ENCODE results near the gene DGCR6.
"Not testable (repeated sequence)": the region's sequence is repeated elsewhere in the genome, so short reads cannot be mapped to it uniquely, and the experiment has no call there.

The DGCR6 gene

GRCh38 chr22:18931905-18932652 lies 26.0 kb downstream of the DGCR6 start:
- DNase-seq, result no peak

GRCh38 chr22:18933914-18934313 lies 27.8 kb downstream of the DGCR6 start:
- no peak for DNase-seq

- not testable (repeated sequence) for DNase-seq
Measured at GRCh38 chr22:18934688-18935087, 28.6 kb downstream of the DGCR6 start.

- DNase-seq, result no peak
Measured at GRCh38 chr22:18935889-18936529, 29.9 kb downstream of the DGCR6 start, which contains the start of gene PRODH. TSS of gene PRODH (minus strand) at chr22:18936293. CDS start at chr22:18936287, 6 bp downstream.

- not testable (repeated sequence) for DNase-seq
Measured at GRCh38 chr22:18938691-18939090, 32.6 kb downstream of the DGCR6 start.

- DNase-seq, result not testable (repeated sequence)
Measured at GRCh38 chr22:18947105-18947504, 41.0 kb downstream of the DGCR6 start.

- DNase-seq, result no peak
Measured at GRCh38 chr22:18947905-18948304, 41.8 kb downstream of the DGCR6 start.

GRCh38 chr22:18950141-18950540 lies 44.0 kb downstream of the DGCR6 start:
- no peak for DNase-seq

- DNase-seq, result no peak
Measured at GRCh38 chr22:18952022-18952421, 45.9 kb downstream of the DGCR6 start.

GRCh38 chr22:18953128-18953527 lies 47.0 kb downstream of the DGCR6 start:
- DNase-seq, result not testable (repeated sequence)

- DNase-seq, result peak; percentile 86
Measured at GRCh38 chr22:18954303-18954989, 48.3 kb downstream of the DGCR6 start.

GRCh38 chr22:18954990-18955571 lies 49.0 kb downstream of the DGCR6 start:
- DNase-seq, result no peak

GRCh38 chr22:18955696-18956095 lies 49.6 kb downstream of the DGCR6 start:
- no peak for DNase-seq

GRCh38 chr22:18956121-18956895 lies 50.2 kb downstream of the DGCR6 start:
- DNase-seq, result not testable (repeated sequence)

- not testable (repeated sequence) for DNase-seq
Measured at GRCh38 chr22:18956956-18957355, 50.8 kb downstream of the DGCR6 start.

GRCh38 chr22:18957621-18958320 lies 51.7 kb downstream of the DGCR6 start:
- not testable (repeated sequence) for DNase-seq

- DNase-seq, result not testable (repeated sequence)
Measured at GRCh38 chr22:18958321-18958705, 52.2 kb downstream of the DGCR6 start.

GRCh38 chr22:18958738-18959137 lies 52.6 kb downstream of the DGCR6 start:
- not testable (repeated sequence) for DNase-seq

GRCh38 chr22:18959266-18959665 lies 53.1 kb downstream of the DGCR6 start:
- not testable (repeated sequence) for DNase-seq

GRCh38 chr22:18959741-18960140 lies 53.6 kb downstream of the DGCR6 start:
- DNase-seq, result not testable (repeated sequence)

- DNase-seq, result not testable (repeated sequence)
Measured at GRCh38 chr22:18960166-18960820, 54.2 kb downstream of the DGCR6 start.

Measured in eye (tissue), 1 donor.